22Rv1 (cell line): ENCODE results near the gene MTAP.

ENCODE experiments used
- ZFX ChIP-seq: fragments of 450-650 bp; IDR thresholded peaks from 2 replicates; pipeline ENCODE4 v1.6.1; 2017; ENCODE audit warnings: antibody characterized with exemption, borderline replicate concordance
- TF ChIP-seq, protein P1 (sequence below): fragments of 450-650 bp; IDR thresholded peaks from 2 replicates; pipeline ENCODE4 v1.5.1; 2017; ENCODE audit warnings: mild to moderate bottlenecking

DNA sequence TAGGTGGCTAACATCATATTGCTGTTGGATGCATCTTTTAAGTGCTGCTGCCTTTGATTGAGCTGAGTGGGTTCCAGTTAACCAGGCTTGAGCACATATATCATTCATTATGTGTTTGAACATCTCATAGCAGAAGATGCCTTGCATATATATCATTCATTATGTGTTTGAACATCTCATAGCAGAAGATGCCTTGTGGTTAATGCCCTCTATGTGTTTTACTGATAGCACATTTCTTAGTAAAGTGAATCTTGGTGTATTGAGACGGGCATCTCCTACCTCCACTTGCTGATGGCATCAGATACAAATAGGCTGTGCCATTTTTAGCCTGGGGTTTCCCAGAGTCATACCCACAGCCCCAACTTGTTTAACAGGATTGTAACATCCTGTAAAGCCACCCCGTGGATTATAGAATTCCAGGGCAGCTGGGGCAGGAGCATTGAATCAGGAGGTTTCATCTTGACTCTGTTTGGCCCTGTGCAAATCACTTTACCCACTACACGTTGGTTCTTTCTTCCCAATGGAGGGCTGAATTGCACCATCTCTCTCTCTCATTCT is 26.5 kb downstream of the MTAP start:
- TF ChIP-seq, protein P1, sequence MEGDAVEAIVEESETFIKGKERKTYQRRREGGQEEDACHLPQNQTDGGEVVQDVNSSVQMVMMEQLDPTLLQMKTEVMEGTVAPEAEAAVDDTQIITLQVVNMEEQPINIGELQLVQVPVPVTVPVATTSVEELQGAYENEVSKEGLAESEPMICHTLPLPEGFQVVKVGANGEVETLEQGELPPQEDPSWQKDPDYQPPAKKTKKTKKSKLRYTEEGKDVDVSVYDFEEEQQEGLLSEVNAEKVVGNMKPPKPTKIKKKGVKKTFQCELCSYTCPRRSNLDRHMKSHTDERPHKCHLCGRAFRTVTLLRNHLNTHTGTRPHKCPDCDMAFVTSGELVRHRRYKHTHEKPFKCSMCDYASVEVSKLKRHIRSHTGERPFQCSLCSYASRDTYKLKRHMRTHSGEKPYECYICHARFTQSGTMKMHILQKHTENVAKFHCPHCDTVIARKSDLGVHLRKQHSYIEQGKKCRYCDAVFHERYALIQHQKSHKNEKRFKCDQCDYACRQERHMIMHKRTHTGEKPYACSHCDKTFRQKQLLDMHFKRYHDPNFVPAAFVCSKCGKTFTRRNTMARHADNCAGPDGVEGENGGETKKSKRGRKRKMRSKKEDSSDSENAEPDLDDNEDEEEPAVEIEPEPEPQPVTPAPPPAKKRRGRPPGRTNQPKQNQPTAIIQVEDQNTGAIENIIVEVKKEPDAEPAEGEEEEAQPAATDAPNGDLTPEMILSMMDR = no peak
- no peak for TF ChIP-seq ZFX
